GM12873 (cell line): ENCODE results near the gene TMEM181.

Source experiments
- TF ChIP-seq, protein P1 (sequence below): IDR thresholded peaks from 2 replicates; pipeline ENCODE4 v1.5.1; 2012; ENCODE audit warnings: low read depth, mild to moderate bottlenecking, moderate library complexity, low read length, control low read depth; ENCODE audit not compliant: insufficient read depth; ENCODE audit errors: missing control alignments

TMEM181 gene

DNA sequence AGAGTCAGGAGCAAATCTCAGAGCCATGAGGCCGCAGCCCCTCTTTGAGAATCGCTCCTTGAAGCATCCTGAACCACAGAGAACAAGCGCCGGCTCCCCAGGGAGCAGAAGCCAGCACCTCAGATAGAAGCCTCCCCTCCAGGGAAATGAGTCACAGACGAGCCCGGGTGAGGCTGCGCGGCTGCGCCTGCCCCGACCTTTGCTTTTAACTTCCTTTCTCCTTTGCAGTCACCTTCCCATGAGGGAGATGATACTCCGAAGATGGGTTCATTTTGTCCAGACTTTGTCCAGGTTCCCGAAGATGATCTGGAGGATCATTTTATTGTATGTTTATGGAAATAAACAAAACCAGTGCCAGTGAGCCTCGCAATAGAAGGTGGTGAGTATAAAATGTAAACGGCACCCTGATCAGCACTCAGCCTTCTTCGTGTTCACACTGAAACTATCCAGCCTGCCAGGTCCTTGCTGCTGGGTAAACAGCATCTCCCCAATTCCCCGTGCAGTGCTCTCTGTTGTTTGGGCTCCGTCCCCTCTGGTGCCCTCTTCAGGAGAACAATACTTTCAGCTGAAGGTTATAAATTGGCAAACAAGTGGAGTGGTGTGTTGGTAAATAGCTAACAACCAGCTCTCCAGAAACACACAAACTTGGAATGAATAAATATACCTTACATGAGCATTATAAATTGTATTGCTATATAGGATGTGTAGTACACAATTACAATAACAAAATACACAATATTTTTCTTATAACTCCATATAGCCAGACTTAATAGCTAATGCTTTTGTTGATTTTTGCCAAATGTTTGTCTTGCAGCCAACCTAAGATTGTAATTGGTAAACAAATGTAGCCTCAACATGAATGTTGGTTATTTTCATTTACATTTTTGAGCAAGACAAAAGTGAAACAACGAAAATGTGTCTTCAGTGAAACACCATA lies 41.4 kb upstream of the TMEM181 start:
- TF ChIP-seq, protein P1, sequence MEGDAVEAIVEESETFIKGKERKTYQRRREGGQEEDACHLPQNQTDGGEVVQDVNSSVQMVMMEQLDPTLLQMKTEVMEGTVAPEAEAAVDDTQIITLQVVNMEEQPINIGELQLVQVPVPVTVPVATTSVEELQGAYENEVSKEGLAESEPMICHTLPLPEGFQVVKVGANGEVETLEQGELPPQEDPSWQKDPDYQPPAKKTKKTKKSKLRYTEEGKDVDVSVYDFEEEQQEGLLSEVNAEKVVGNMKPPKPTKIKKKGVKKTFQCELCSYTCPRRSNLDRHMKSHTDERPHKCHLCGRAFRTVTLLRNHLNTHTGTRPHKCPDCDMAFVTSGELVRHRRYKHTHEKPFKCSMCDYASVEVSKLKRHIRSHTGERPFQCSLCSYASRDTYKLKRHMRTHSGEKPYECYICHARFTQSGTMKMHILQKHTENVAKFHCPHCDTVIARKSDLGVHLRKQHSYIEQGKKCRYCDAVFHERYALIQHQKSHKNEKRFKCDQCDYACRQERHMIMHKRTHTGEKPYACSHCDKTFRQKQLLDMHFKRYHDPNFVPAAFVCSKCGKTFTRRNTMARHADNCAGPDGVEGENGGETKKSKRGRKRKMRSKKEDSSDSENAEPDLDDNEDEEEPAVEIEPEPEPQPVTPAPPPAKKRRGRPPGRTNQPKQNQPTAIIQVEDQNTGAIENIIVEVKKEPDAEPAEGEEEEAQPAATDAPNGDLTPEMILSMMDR: peak; percentile 70

DNA sequence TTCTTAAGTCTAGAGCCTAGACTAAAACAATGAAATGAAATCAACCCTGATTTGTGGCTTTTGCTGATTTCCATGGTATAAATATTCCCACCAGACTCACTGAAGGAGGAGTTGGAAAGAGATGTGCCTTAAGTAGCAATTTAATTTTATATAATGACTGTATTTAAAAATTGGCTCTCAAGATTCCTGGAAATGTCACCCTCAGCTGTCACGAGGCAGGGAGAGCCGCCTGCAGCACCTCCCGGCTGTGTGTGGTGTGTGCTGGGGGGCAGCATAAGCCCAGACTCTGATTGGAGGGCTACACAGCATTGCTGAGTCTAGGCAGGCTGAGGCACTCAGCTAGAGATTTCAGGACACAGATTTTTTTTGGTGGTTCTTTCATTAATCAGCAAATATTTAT lies 40.6 kb upstream of the TMEM181 start:
- TF ChIP-seq, protein P1: no peak

DNA sequence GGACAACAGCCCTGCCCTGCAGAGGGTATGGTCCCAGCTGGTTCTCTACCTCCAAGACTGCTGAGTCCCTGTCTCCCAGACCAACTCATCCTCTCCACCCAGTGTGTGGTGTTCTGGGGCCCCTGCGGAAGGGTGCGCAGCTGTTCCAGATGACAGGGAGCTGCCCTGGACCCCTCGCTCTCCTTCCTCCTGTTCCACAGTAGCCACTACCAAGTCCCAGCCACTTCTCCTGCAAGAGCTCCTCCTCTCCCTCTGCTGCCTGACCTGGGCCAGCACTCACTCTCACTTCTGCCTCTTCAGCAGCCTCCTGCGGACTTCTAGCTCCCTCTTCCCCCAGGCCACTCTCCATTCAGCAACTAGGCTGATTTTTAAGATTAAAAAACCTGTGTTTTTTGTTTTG lies 40.1 kb upstream of the TMEM181 start:
- TF ChIP-seq, protein P1: no peak

DNA sequence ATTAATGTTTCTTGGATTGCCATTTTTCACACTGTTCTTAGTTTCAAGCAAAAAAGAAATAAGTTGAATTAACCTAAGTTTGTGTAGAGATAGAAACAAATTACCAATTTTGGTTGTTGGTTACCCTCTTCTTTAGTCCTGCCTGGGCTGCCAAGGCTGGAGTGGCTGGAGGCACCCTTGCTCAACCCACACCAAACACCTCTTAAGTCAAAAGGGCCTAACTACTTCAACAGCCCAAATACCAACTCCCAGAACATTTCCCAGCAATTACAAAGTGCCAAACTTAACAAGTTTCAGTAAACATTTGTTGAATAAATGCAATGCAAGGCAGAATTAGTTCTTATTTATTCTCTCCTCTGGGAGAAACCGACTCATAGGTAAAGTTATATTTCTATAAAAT lies 38.1 kb upstream of the TMEM181 start:
- TF ChIP-seq, protein P1: no peak

DNA sequence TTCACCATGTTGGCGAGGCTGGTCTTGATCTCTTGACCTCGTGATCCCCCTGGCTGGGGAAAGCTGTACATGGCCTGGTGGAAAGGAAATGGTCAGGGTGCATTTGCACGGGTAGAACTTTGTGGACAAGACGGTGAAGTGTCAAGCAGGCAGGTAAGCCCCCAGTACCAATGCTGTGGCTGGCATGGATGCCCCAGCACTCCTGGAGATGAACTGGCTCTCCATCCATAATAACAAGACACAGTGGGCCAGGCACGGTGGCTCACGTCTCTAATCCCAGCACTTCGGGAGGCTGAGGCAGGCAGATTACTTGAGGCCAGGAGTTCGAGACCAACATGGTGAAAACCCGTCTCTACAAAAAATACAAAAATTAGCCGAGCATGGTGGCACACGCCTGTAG lies 37.3 kb upstream of the TMEM181 start:
- TF ChIP-seq, protein P1: no peak

DNA sequence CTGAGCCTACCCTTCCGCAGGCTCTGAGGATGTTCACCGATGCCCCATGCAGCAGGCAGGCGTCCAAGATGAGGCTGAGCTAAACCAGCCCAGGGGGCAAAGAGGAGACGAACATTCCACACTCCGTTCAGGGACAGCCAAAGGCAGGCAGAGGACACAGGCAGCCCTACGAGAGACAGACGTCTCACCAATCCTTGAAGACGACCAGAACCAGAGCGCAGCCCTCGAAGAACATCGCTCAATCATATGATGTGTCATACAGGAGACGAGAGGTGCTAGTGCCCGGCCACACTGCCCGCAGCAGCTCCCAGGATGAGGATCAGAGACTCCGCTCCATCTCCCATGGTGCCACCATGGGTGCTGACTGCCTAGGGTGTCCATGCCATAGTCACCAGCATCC lies 35.6 kb upstream of the TMEM181 start:
- TF ChIP-seq, protein P1: no peak

DNA sequence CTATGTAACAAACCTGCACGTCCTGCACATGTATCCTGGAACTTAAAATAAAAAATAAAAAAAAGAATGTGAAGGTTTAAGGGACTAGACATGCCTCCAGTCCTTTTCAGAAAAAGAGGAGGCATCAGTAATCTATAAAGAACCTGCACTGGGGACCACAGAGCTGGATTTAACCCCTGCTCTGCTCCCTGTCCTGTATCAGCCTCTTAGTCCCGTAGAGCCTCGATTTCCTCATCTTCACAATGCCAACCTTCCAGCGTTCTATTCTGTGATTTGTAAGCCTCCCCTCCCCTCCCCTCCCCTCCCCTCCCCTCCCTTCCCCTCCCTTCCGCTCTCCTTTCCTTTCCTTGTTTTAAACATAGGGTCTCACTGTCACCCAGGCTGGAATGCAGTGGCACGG lies 31.1 kb upstream of the TMEM181 start:
- TF ChIP-seq, protein P1: no peak
